Gastrocnemius medialis (tissue), 4 donors: Measurements from ENCODE around the gene XPO6. TPM values are rescaled to one million over a fixed set of nuclear protein-coding genes. Genes with fewer than 3 reads are reported as not detected.

Experiments
- ATAC-seq, 2 donors: fragments of 150-250 bp; one replicate each; pipeline ENCODE4 v1.9.1; 2016
- DNase-seq, 2 donors: peaks; one replicate each; pipeline ENCODE4 v3.0.0-alpha.2; 2019
- H3K27ac ChIP-seq, 4 donors: fragments of 200-600 bp; sonication (generic); 1 replicate in 1 of 4; 2 replicates in 3 of 4; pipeline ENCODE4 v1.5.1; 2016 to 2018; ENCODE audit warnings: mild to moderate bottlenecking in 2 of 4, moderate library complexity in 1 of 4
- H3K27me3 ChIP-seq, 3 donors: fragments of 200-600 bp; sonication (generic) in 2 of 3; 1 replicate in 1 of 3; 2 replicates in 2 of 3; pipeline versions ENCODE4 v1.5.1 to v1.6.0; 2016 to 2019; ENCODE audit warnings: mild to moderate bottlenecking in 1 of 3, moderate library complexity in 1 of 3
- H3K36me3 ChIP-seq, 2 donors: fragments of 200-600 bp; sonication (generic) in 1 of 2; one replicate each; pipeline ENCODE4 v1.5.1; 2017 to 2018
- H3K4me1 ChIP-seq, 2 donors: fragments of 200-600 bp; sonication (generic) in 1 of 2; one replicate each; pipeline ENCODE4 v1.5.1; 2016 to 2017; ENCODE audit warnings: mild to moderate bottlenecking in 2 of 2
- H3K4me3 ChIP-seq, 4 donors: fragments of 200-600 bp; sonication (generic) in 3 of 4; 1 replicate in 1 of 4; 2 replicates in 3 of 4; pipeline ENCODE4 v1.5.1; 2016 to 2019; ENCODE audit warnings: mild to moderate bottlenecking in 2 of 4
- H3K9me3 ChIP-seq, 3 donors: fragments of 200-600 bp; sonication (generic) in 2 of 3; 1 replicate in 1 of 3; 2 replicates in 2 of 3; pipeline ENCODE4 v1.5.1; 2016 to 2019
- CTCF ChIP-seq, 5 experiments: fragments of 450-650 bp in 3 of 5; fragments of 200-600 bp in 2 of 5; sonication (generic) in 2 of 5; IDR thresholded peaks in 4 of 5; conservative IDR thresholded peaks in 1 of 5; 1 replicate in 4 of 5; 2 replicates in 1 of 5; pipeline ENCODE4 v1.5.1; 2016 to 2019; ENCODE audit warnings: antibody characterized with exemption in 5 of 5, mild to moderate bottlenecking in 3 of 5, moderate library complexity in 3 of 5
- POLR2A ChIP-seq, 2 donors: fragments of 450-650 bp; IDR thresholded peaks; one replicate each; pipeline ENCODE4 v1.6.1; 2017; ENCODE audit warnings: antibody characterized with exemption in 2 of 2, mild to moderate bottlenecking in 2 of 2, moderate library complexity in 2 of 2
- in situ Hi-C, 4 donors: fragments of 200-750 bp; cut with MboI; loops; one replicate each; pipeline versions ENCODE4 v1.15.0 to v1.8.0; 2017; ENCODE audit warnings: low sequenced_read_pairs in 4 of 4
- intact Hi-C: fragments of 100-400 bp; cut with DNase I; formaldehyde crosslinking; loops from one replicate; pipeline ENCODE4 v1.15.1; 2023; ENCODE audit warnings: low total_unique reads
- total RNA-seq, 4 donors: library from RNA; depleted of rRNA; stranded (reverse); fragments of >200 nt; gene quantifications; one replicate each; pipeline versions ENCODE4 v1.1.0 to v1.2.3, GENCODE V29; 2016

The XPO6 gene
- total RNA-seq, 4 donors from 2014 or later: 20.9 to 40.1 (median 29.6) TPM

DNA sequence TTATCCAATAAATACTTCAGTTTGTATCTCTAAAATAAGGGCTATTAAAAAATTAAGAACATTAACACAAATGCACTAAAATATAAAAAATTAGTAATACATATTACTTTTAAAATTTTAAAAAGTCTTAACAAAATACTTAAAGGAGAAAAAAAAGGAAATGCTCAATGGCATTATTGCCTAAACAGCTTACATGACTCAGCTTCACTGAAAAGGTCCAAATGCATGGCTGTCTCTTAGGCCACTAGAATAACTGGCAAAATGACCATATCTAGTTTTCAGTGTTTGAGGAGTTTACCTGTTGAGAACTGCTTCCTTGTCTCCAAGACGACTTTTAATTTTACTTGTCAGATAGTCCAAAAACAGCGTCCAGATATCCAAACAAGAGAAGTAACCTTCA lies 66.0 kb downstream of the XPO6 start:
- intact Hi-C loops (no loop called here), in situ Hi-C loops (loop anchor here in 1 of 4 donors (25.0 kb wide), 1 partner anchor 92 kb away; no protein-coding TSS in a partner anchor)
- ATAC-seq (no peak), DNase-seq (no peak)
- no peaks in the 10 kb centered on the region for H3K27me3 ChIP-seq
- H3K4me3 ChIP-seq: no peak overlapping the region
- H3K27ac ChIP-seq: no peak overlapping the region
- no peaks in the 10 kb centered on the region for H3K9me3 ChIP-seq
- H3K4me1 ChIP-seq: peaks cover 0 to 3% of the 10 kb centered on the region in 2 donors
- H3K36me3 ChIP-seq: peaks cover 0 to 59% of the 10 kb centered on the region in 2 donors
- no peak for TF ChIP-seq CTCF (IDR thresholded peaks at IDR 0.05 in 4 of 5, conservative IDR thresholded peaks at IDR 0.05 in 1 of 5)
- no peak for TF ChIP-seq POLR2A (IDR thresholded peaks at IDR 0.05)

GRCh38 chr16:28140788-28141618 lies 70.8 kb downstream of the XPO6 start:
- no peaks in the 10 kb centered on the region for H3K27me3 ChIP-seq
- intact Hi-C loops: no loop called here
- DNase-seq: peak; percentile 21 to 68
- peaks cover 0 to 26% of the 10 kb centered on the region in 2 donors for H3K36me3 ChIP-seq
- H3K27ac ChIP-seq: peak overlapping the region; percentile 39 to 73 (median 58)
- peak; percentile 90 to 96 for ATAC-seq
- H3K4me1 ChIP-seq: peaks cover 0 to 3% of the 10 kb centered on the region in 2 donors
- H3K4me3 ChIP-seq: no peak overlapping the region
- in situ Hi-C loops: loop anchor here in 1 of 4 donors (25.0 kb wide), 1 partner anchor 96 kb away; no protein-coding TSS in a partner anchor
- TF ChIP-seq POLR2A (IDR thresholded peaks at IDR 0.05): no peak
- peak in 1 of 5 experiments; percentile 21 for TF ChIP-seq CTCF (IDR thresholded peaks at IDR 0.05 in 4 of 5, conservative IDR thresholded peaks at IDR 0.05 in 1 of 5)
- H3K9me3 ChIP-seq: no peaks in the 10 kb centered on the region

DNA sequence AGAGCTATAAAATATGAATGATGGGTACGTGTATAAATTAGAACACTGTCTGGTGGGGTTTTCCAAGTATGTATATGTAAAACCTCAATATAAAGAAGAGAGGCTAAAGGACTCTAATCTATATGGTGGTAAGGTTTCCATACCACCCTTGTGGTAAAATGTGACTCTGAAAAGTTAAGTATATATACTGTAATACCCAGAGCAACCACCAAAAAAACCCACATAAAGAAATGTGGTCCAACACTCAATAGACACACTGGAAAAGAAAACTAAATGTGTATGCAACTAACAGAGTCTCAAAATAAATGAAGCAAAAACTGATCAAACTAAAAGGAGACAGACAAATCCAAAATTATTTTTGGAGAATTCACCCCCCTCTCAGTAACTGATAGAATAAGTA lies 72.2 kb downstream of the XPO6 start:
- in situ Hi-C loops: loop anchor here in 1 of 4 donors (25.0 kb wide), 1 partner anchor 98 kb away; no protein-coding TSS in a partner anchor
- peaks cover 0 to 23% of the 10 kb centered on the region in 2 donors for H3K36me3 ChIP-seq

GRCh38 chr16:28136751-28137434 lies 74.9 kb downstream of the XPO6 start:
- H3K4me3 ChIP-seq: no peak overlapping the region
- H3K27ac ChIP-seq: no peak overlapping the region
- ATAC-seq (no peak), DNase-seq (no peak)
- intact Hi-C loops (no loop called here), in situ Hi-C loops (loop anchor here in 1 of 4 donors (25.0 kb wide), 1 partner anchor 100 kb away; no protein-coding TSS in a partner anchor)
- H3K27me3 ChIP-seq: no peaks in the 10 kb centered on the region
- H3K9me3 ChIP-seq: no peaks in the 10 kb centered on the region
- H3K4me1 ChIP-seq: peaks cover 0 to 3% of the 10 kb centered on the region in 2 donors
- H3K36me3 ChIP-seq: peaks cover 0 to 34% of the 10 kb centered on the region in 2 donors
- TF ChIP-seq CTCF (IDR thresholded peaks at IDR 0.05 in 4 of 5, conservative IDR thresholded peaks at IDR 0.05 in 1 of 5) (no peak), POLR2A (IDR thresholded peaks at IDR 0.05) (no peak)

More for the DNA sequence above, 72.2 kb downstream of the XPO6 start:
- DNase-seq (no peak), ATAC-seq (no peak)
- Histone ChIP-seq H3K27me3 (no peaks in the 10 kb centered on the region), H3K4me1 (peaks cover 0 to 3% of the 10 kb centered on the region in 2 donors), H3K27ac (no peak overlapping the region), H3K9me3 (no peaks in the 10 kb centered on the region), H3K4me3 (no peak overlapping the region)
- TF ChIP-seq CTCF (IDR thresholded peaks at IDR 0.05 in 4 of 5, conservative IDR thresholded peaks at IDR 0.05 in 1 of 5) (peak in 1 of 5 experiments; percentile 26), POLR2A (IDR thresholded peaks at IDR 0.05) (no peak)
- intact Hi-C loops: no loop called here
